ENCODE data around the gene KLRK1.
"Not testable (repeated sequence)": the region's sequence is repeated elsewhere in the genome, so short reads cannot be mapped to it uniquely, and the experiment has no call there.

KLRK1 gene

DNA sequence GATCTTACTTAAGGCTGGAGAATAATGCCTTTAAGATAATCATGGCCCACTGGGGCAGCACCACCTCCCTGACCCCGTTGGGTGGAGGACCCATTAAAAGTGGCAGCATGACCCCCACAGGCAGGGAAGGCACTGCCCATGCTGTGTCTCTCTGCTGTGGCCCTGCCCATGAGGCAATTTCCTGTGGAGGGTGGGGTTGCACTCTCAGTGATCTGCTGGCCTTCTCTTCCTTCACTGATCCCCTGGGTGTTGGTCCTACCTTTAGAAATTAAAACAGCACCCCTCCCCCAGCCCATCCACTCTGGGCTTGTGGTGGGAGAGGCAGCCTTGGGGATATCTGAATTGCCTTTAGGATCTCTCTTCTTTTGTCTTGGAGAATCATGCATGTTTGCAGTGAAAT is 17.3 kb downstream of the KLRK1 start:
- Histone ChIP-seq H3K36me3 (ENCODE audit: control insufficient read depth in 1 of 2, insufficient read depth in 2 of 2, low read length in 2 of 2) (no peaks in the 10 kb centered on the region), H3K4me3 (ENCODE audit: low read depth in 1 of 2, low read length in 2 of 2) (no peak overlapping the region), H3K27me3 (ENCODE audit: control insufficient read depth in 1 of 2, insufficient read depth in 2 of 2, low read length in 2 of 2) (no peaks in the 10 kb centered on the region), H3K27ac (ENCODE audit: low read depth, low read length) (no peak overlapping the region), H3K9me3 (ENCODE audit: control insufficient read depth in 1 of 2, low read length in 2 of 2) (no peaks in the 10 kb centered on the region), H3K4me1 (ENCODE audit: control insufficient read depth in 1 of 2, insufficient read depth in 2 of 2, low read length in 2 of 2) (no peaks in the 10 kb centered on the region), H3K9ac (ENCODE audit: low read depth in 1 of 2, low read length in 2 of 2) (no peak overlapping the region)

DNA sequence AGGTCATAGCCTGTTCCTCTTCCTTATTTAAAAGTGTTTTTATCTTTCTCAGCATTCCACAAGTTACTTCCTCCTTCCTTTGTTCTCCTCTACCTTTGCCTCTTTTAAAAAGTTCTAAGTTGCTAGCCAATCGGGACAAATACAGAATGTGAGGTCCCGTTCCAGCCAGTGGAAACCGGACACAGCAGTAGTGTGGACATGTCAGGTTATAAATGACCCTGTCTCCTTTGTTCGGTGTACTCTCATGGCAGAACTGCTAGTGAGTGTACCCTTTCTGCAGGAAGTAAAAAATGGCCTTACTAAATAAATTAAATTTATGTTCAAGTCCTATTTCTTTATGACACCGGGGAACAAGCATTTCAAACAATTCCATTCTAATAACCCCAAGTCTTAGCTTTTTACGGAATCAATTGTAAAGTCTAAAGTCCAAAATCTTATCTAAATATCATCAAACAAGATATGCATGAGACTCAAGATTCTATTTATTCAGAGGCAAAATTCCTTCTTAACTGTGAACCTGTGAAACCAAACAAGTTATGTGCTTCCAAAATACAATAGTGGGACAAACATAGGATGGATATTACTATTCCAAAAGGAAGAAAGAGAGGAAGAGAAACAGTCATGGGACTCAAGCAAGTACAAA is 17.8 kb downstream of the KLRK1 start:
- not testable (repeated sequence) for H3K9me3 ChIP-seq (ENCODE audit: control insufficient read depth in 1 of 2, low read length in 2 of 2); H3K36me3 ChIP-seq (ENCODE audit: control insufficient read depth in 1 of 2, insufficient read depth in 2 of 2, low read length in 2 of 2); H3K9ac ChIP-seq (ENCODE audit: low read depth in 1 of 2, low read length in 2 of 2); H3K27ac ChIP-seq (ENCODE audit: low read depth, low read length); H3K27me3 ChIP-seq (ENCODE audit: control insufficient read depth in 1 of 2, insufficient read depth in 2 of 2, low read length in 2 of 2); H3K4me1 ChIP-seq (ENCODE audit: control insufficient read depth in 1 of 2, insufficient read depth in 2 of 2, low read length in 2 of 2); H3K4me3 ChIP-seq (ENCODE audit: low read depth in 1 of 2, low read length in 2 of 2)

DNA sequence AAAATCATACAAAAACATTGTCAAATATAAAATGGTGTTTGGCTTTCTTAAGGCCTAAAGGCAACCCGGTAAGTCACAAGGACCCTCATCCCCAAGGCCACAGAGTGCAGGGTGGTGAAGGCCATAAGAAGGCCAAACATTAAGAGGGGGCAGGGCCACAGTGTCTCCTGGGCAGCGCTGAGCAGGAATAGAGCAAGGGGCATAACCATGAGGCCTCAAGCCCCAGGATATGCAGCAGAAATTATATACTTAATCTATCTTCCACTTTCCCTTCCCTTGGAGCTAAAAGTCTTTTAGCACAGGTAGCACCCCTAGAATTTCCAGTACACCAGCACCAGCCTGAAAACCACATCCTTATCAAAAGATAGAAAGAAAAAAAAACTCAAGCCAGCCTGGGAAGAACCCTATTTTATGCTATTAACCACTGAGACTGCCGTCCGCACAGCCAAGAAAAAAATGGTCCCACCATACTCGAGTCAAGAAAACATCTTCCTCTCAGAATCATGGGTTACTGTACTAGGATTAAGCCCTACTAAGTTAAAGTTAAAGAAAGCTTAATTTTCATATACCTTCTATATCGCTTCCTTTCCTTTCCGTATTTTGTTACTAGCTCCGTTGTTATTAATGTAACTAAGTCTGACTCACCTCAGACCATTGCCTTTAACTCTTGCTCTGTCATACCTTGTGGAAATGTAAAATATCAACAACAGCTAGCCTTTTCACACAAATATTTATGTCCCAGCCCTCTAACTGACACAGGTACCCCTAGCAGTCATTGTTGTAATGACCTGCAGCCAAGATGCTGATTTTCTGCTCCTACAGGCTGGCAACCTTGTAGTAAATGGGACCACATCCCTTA is 20.1 kb downstream of the KLRK1 start:
- Histone ChIP-seq H3K36me3 (ENCODE audit: control insufficient read depth in 1 of 2, insufficient read depth in 2 of 2, low read length in 2 of 2) (no peaks in the 10 kb centered on the region), H3K4me1 (ENCODE audit: control insufficient read depth in 1 of 2, insufficient read depth in 2 of 2, low read length in 2 of 2) (peaks cover 10 to 16% of the 10 kb centered on the region in 2 donors), H3K4me3 (ENCODE audit: low read depth in 1 of 2, low read length in 2 of 2) (no peak overlapping the region), H3K9me3 (ENCODE audit: control insufficient read depth in 1 of 2, low read length in 2 of 2) (no peaks in the 10 kb centered on the region), H3K27ac (ENCODE audit: low read depth, low read length) (no peak overlapping the region), H3K9ac (ENCODE audit: low read depth in 1 of 2, low read length in 2 of 2) (no peak overlapping the region), H3K27me3 (ENCODE audit: control insufficient read depth in 1 of 2, insufficient read depth in 2 of 2, low read length in 2 of 2) (no peaks in the 10 kb centered on the region)

DNA sequence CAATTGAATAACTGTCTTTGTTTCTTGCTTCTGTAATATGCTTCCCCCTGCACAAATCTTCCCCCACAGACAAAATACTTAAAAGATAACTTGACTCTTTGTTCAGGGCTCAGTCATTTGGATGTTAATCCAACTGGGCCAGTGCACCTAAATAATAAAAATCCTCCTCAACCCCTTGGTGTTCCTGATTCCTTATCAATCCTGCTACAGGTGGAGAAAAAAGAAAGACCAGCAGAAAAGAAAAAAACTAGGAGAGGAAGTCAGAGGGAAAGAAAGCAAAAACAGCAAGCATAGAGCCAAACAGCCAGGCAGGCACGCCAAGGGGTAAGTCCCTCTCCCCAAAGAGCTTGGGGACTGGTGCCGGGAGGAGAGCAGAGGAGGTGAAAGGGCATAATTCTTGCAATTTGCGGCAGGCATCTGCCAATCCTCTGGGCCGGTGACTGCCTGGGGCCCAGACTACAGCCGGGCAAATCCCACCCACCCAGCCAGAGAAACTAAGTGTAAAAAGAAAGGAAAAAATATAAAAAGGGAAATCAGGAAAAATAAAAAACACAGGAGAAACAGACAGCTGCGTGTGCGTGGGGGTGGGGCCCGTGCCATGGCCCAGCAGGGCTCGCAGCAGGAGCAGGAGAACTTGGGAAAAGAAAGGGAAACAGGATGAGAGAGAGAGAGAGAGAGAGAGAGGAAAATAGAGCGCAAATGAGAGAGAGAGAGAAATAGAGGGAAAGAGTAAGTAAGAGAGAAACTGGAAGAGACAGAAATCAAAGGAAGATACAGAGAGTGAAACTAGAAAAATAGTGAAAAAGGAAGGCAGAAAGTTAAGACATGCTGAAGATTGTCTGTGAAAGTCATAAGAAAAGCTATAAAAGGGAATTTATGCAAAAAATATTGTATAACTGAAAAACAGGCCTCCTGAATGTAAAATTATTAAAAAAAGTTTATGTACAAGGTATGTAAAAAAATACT is 21.4 kb downstream of the KLRK1 start:
- Histone ChIP-seq H3K4me3 (ENCODE audit: low read depth in 1 of 2, low read length in 2 of 2) (no peak overlapping the region), H3K27ac (ENCODE audit: low read depth, low read length) (no peak overlapping the region), H3K27me3 (ENCODE audit: control insufficient read depth in 1 of 2, insufficient read depth in 2 of 2, low read length in 2 of 2) (no peaks in the 10 kb centered on the region), H3K36me3 (ENCODE audit: control insufficient read depth in 1 of 2, insufficient read depth in 2 of 2, low read length in 2 of 2) (no peaks in the 10 kb centered on the region), H3K9ac (ENCODE audit: low read depth in 1 of 2, low read length in 2 of 2) (no peak overlapping the region), H3K4me1 (ENCODE audit: control insufficient read depth in 1 of 2, insufficient read depth in 2 of 2, low read length in 2 of 2) (peaks cover 16 to 26% of the 10 kb centered on the region in 2 donors), H3K9me3 (ENCODE audit: control insufficient read depth in 1 of 2, low read length in 2 of 2) (no peaks in the 10 kb centered on the region)

DNA sequence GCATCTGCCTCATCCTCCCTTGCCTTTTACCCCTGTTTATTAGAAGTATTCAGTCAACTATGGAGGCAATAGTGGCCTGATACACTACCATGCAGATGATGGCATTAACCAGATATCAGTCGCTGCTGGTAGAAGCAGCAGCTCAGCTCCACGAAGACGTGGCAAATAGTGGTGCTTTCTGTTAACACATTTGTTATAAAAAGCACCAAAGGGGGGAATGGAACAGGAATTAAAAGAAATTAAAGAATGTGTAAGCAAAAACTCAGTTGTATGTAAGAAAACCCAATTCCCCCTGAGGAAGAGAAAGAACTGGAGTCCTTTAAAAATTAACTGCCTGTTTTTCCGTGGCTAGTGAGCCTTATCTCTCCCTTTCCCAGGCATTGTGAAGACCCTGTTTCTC is 22.1 kb downstream of the KLRK1 start:
- H3K4me1 ChIP-seq (ENCODE audit: control insufficient read depth in 1 of 2, insufficient read depth in 2 of 2, low read length in 2 of 2), result peaks cover 20 to 33% of the 10 kb centered on the region in 2 donors
- H3K9ac ChIP-seq (ENCODE audit: low read depth in 1 of 2, low read length in 2 of 2); H3K27ac ChIP-seq (ENCODE audit: low read depth, low read length); H3K36me3 ChIP-seq (ENCODE audit: control insufficient read depth in 1 of 2, insufficient read depth in 2 of 2, low read length in 2 of 2); H3K4me3 ChIP-seq (ENCODE audit: low read depth in 1 of 2, low read length in 2 of 2); H3K9me3 ChIP-seq (ENCODE audit: control insufficient read depth in 1 of 2, low read length in 2 of 2); H3K27me3 ChIP-seq (ENCODE audit: control insufficient read depth in 1 of 2, insufficient read depth in 2 of 2, low read length in 2 of 2): not testable (repeated sequence)

DNA sequence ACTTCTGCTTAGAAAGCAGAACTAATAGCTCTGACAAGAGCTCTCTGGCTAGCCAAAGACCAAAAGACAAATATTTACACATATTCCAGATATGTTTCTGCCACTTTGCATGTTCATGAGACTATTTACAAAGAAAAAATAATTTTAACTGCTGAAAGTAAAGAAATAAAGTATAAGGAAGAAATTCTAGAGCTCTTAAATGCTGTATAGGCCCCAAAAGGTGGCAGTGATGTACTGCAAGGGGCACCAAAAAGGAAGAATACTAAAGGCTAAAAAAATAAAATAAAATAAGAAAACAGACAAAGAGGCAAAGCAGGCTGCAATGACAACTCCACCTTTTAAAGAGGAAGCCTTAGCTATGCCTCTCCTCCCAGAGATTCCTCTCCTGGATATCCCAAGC is 23.0 kb downstream of the KLRK1 start:
- no peak overlapping the region for H3K4me3 ChIP-seq (ENCODE audit: low read depth in 1 of 2, low read length in 2 of 2)
- H3K4me1 ChIP-seq (ENCODE audit: control insufficient read depth in 1 of 2, insufficient read depth in 2 of 2, low read length in 2 of 2), result peaks cover 20 to 35% of the 10 kb centered on the region in 2 donors
- no peaks in the 10 kb centered on the region for H3K36me3 ChIP-seq (ENCODE audit: control insufficient read depth in 1 of 2, insufficient read depth in 2 of 2, low read length in 2 of 2)
- H3K9me3 ChIP-seq (ENCODE audit: control insufficient read depth in 1 of 2, low read length in 2 of 2), result no peaks in the 10 kb centered on the region
- no peaks in the 10 kb centered on the region for H3K27me3 ChIP-seq (ENCODE audit: control insufficient read depth in 1 of 2, insufficient read depth in 2 of 2, low read length in 2 of 2)
- no peak overlapping the region for H3K9ac ChIP-seq (ENCODE audit: low read depth in 1 of 2, low read length in 2 of 2)
- H3K27ac ChIP-seq (ENCODE audit: low read depth, low read length), result no peak overlapping the region

DNA sequence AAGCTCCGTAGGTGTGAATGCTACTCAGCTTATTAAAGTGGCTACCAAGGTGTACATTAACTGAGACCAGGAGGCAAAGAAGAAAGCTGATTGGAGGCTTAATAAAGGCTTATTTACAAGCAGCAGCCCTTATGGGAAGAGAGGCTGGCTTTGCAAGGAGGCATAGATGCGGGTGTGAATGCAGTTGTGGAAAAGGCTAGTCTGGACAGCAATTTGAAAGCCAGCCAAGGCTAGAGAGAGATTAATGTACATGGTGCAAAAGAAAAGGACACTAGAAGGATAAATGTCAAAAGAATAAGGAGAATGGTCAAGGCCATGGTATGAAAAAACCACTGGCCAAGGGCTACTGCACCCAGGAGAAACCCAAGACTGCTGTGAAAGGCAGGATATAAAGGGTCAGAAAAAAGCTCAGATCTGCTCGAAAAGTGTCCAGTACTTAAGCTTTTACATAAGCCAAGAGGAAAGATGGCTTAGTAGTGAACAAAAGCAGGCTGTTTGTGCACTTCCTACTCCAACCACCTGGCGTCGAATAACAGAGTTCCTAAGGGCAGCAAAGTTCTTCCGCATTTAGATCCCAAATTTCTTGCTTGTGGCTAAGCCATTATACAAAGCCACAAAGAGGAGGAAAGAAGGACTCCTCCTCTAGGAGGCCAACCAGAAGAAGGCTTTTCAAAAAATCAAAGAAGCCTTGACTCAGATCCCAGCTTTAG is 24.0 kb downstream of the KLRK1 start:
- Histone ChIP-seq H3K9ac (ENCODE audit: low read depth in 1 of 2, low read length in 2 of 2) (peak overlapping the region; percentile 83 to 91), H3K4me1 (ENCODE audit: control insufficient read depth in 1 of 2, insufficient read depth in 2 of 2, low read length in 2 of 2) (peaks cover 20 to 35% of the 10 kb centered on the region in 2 donors), H3K27me3 (ENCODE audit: control insufficient read depth in 1 of 2, insufficient read depth in 2 of 2, low read length in 2 of 2) (no peaks in the 10 kb centered on the region), H3K27ac (ENCODE audit: low read depth, low read length) (peak overlapping the region; percentile 82), H3K9me3 (ENCODE audit: control insufficient read depth in 1 of 2, low read length in 2 of 2) (no peaks in the 10 kb centered on the region), H3K36me3 (ENCODE audit: control insufficient read depth in 1 of 2, insufficient read depth in 2 of 2, low read length in 2 of 2) (no peaks in the 10 kb centered on the region), H3K4me3 (ENCODE audit: low read depth in 1 of 2, low read length in 2 of 2) (peak overlapping the region; percentile 72 to 85)

DNA sequence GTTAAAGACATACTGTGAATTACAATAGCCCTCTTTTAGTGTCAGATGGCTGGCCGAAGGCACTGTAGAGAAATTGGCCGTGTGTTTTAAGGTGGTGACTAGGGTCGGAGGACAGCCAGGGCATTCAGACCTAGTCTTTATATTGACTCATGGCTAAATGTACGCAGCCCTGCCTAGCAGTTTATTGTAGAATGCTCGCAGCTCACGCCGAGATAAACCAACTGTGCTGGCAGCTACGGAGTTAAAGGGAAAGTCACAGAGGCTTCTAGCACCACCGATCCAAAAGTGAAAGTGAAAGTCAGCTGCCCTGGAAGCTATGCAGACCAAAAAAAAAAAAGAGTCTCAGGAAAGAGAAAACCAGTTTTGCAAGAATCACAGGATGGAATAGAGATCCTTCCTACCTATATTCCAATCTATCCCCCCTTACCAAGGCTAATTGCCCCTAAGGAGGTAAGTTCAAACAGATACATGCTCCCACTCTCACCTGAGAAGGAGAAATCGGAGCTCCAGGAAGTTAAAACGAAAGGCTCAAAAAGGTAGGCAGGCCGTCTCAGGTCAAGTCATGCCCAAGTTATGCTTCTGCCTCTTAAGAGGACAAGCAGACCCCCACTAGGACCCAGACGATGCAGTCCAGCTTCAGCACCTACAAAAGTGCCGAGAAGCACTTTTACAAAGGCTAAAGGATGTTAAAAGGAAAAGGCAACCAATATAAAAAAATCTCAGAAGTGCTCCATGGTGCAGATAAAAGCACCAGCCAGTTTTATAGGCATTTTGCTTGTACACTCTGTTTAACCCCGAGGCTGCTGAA is 24.8 kb downstream of the KLRK1 start:
- H3K27ac ChIP-seq (ENCODE audit: low read depth, low read length), result peak overlapping the region; percentile 82
- H3K9me3 ChIP-seq (ENCODE audit: control insufficient read depth in 1 of 2, low read length in 2 of 2), result no peaks in the 10 kb centered on the region
- peak overlapping the region; percentile 72 to 85 for H3K4me3 ChIP-seq (ENCODE audit: low read depth in 1 of 2, low read length in 2 of 2)
- H3K4me1 ChIP-seq (ENCODE audit: control insufficient read depth in 1 of 2, insufficient read depth in 2 of 2, low read length in 2 of 2), result peaks cover 20 to 35% of the 10 kb centered on the region in 2 donors
- peak overlapping the region; percentile 83 to 91 for H3K9ac ChIP-seq (ENCODE audit: low read depth in 1 of 2, low read length in 2 of 2)
- no peaks in the 10 kb centered on the region for H3K27me3 ChIP-seq (ENCODE audit: control insufficient read depth in 1 of 2, insufficient read depth in 2 of 2, low read length in 2 of 2)
- H3K36me3 ChIP-seq (ENCODE audit: control insufficient read depth in 1 of 2, insufficient read depth in 2 of 2, low read length in 2 of 2), result no peaks in the 10 kb centered on the region

Measured in duodenal mucosa (tissue), 2 donors.